Measurements from ENCODE around the gene CA12.
"Not testable (repeated sequence)": the region's sequence is repeated elsewhere in the genome, so short reads cannot be mapped to it uniquely, and the experiment has no call there.

Gene CA12

DNA sequence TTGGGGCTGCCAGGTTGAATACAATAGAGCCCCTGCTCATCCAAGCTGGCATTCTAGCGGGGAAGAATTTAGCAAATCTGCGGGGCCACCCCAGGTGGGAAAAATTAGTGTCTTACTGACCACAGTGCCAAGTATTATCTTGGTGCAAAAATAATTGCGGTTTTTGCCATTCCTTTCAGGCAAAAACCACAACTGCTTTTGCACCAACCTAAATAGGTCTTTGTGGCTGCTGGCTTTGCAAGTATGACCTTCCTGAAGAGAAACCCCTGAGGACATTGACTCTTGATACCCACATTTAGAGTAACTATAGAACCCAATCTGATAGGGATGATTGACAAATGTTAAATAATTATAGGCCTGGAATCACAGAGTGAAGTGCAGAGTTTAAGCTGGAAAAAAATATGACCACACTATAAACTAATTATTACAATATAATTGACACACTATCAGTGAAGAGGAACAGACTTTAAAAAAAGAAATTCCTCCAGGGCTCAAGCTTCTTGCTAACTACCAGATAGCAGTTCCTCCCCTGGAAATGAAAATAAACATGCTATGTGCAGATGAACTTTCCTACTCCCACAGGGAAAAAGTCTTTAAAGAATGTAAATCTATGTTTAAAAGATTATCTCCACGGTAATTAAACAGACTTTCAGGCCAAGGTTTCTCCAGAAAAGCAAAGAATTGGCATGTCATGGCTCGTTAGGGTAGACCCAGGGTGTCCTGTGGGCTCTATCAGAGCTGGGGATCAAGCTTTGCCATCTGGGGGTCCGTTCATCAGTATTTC is 34.4 kb downstream of the CA12 start:
- DNase-seq (ENCODE audit: low read depth in 2 of 2) = peak in 1 of 2 donors; percentile 47
- H3K4me3 ChIP-seq (replicated peaks in 1 of 2; ENCODE audit: low read depth in 2 of 2, low read length in 2 of 2) = no peak overlapping the region
- TF ChIP-seq, protein P1, sequence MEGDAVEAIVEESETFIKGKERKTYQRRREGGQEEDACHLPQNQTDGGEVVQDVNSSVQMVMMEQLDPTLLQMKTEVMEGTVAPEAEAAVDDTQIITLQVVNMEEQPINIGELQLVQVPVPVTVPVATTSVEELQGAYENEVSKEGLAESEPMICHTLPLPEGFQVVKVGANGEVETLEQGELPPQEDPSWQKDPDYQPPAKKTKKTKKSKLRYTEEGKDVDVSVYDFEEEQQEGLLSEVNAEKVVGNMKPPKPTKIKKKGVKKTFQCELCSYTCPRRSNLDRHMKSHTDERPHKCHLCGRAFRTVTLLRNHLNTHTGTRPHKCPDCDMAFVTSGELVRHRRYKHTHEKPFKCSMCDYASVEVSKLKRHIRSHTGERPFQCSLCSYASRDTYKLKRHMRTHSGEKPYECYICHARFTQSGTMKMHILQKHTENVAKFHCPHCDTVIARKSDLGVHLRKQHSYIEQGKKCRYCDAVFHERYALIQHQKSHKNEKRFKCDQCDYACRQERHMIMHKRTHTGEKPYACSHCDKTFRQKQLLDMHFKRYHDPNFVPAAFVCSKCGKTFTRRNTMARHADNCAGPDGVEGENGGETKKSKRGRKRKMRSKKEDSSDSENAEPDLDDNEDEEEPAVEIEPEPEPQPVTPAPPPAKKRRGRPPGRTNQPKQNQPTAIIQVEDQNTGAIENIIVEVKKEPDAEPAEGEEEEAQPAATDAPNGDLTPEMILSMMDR (IDR thresholded peaks at IDR 0.05; ENCODE audit: low read depth, low read length) = no peak

DNA sequence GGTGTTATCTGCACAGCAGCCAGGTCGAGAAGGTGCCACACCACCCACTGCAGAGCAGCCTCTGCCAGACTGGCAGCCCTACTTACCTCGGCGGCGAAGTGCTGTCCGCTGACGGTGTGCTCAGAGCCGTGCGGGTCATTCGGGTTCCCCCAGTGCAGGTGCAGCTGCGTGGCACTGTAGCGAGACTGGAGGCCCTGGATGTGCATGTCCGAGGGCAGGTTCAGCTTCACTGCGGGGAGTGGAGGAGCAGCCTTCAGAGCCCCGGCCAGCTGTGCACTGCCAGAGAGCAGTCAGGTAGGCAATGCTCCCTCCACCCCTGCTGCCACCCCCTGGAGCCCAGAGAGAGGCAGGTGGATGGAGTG is 36.3 kb downstream of the CA12 start:
- no peak overlapping the region for H3K4me3 ChIP-seq (replicated peaks in 1 of 2; ENCODE audit: low read depth in 2 of 2, low read length in 2 of 2)
- no peak for DNase-seq (ENCODE audit: low read depth in 2 of 2)
- TF ChIP-seq, protein P1 (IDR thresholded peaks at IDR 0.05; ENCODE audit: low read depth, low read length) = no peak

DNA sequence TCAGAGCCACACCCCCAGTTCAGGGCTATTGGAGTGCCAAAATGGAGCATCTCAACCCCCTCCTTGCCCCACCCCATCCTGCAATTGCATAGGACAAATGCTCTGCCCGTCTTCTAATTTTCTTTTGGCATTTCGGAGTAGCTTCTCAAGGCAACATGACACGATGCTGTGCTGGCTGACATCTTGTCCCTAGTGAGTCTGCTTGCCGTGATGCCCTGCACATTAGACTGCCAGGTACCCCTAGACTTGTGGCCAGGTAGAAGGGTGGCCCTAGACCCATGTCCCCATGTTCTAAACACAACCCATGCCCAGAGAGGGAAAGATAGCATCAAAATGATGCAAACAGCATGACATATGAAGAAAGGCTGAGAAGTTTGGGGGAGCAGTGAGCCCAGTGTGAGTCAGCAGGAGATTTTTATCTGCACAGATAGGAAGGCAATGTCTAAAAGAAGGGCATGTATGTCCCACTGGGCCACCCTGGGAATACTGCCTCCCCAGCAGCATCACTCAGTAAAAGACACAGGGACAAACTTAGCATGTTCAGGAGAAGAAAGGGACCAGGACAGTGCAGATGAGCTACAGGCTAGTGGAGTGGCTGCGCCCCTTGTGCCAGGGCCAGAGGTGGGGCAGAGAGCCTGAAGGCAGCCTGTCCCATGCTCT is 36.8 kb downstream of the CA12 start:
- peak in 1 of 2 donors; percentile 34 for DNase-seq (ENCODE audit: low read depth in 2 of 2)
- H3K4me3 ChIP-seq (replicated peaks in 1 of 2; ENCODE audit: low read depth in 2 of 2, low read length in 2 of 2) = no peak overlapping the region
- TF ChIP-seq, protein P1 (IDR thresholded peaks at IDR 0.05; ENCODE audit: low read depth, low read length) = no peak

DNA sequence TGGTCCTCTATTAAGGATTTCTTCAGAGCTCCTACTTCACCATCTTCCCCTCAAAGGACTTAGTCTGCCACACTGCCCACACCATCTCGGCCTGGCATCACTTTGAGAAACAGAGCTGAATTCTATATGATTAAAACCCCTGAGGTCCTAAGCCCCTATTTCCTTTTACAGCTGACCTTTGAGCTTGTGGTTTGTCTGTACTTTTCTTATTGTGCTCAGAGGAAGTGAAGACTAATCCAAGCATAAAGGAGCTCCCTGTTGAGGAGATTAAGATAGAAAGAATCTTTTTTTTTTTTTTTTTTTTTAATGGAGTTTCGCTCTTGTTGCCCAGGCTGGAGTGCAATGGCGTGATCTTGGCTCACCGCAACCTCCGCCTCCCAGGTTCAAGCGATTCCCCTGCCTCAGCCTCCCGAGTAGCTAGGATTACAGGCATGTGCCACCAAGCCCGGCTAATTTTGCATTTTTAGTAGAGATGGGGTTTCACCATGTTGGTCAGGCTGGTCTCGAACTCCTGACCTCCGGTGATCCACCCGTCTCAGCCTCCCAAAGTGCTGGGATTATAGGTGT is 38.6 kb downstream of the CA12 start:
- H3K4me3 ChIP-seq (replicated peaks in 1 of 2; ENCODE audit: low read depth in 2 of 2, low read length in 2 of 2) = not testable (repeated sequence)
- DNase-seq (ENCODE audit: low read depth in 2 of 2) = peak; percentile 32 to 33

DNA sequence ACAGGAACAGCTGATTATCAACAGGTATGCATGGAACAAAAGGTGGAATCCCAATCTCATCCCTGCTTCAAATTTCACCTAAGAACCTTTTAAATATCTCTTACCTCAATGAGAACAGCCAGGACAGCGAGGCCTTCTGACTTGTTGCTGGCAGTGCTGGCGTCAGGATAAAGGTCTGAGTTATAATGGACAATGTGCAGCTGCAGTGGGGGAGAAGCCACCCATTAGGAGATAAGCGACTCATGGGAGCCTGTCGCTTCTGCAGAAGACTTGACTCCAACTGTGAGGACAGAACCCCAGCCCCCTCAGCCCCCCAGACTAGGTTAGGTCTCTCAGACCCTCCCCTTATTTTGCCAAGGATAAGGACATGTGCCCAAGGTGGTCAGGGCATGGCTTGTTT is 39.7 kb downstream of the CA12 start:
- DNase-seq (ENCODE audit: low read depth in 2 of 2) = no peak
- TF ChIP-seq, protein P1 (IDR thresholded peaks at IDR 0.05; ENCODE audit: low read depth, low read length) = no peak
- H3K4me3 ChIP-seq (replicated peaks in 1 of 2; ENCODE audit: low read depth in 2 of 2, low read length in 2 of 2) = no peak overlapping the region

DNA sequence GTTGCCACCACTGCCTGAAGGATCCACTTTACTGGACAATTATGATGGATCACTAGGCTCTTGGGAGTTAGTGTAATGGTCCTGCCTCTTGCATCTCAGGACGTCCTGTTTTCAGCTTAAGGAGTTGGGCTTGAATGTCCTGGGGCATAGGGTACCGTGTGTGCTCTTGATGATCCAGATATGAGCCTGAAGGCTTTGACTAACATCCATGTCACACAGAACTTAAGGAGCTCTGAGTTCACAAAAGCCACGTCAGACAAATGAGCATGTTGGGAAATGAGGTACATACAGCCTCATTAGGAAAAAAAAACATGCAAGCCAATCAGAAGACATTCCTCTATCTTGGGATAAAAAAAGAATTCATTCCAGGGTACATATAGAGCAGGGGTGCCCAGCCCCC is 40.8 kb downstream of the CA12 start:
- TF ChIP-seq, protein P1 (IDR thresholded peaks at IDR 0.05; ENCODE audit: low read depth, low read length) = no peak
- no peak overlapping the region for H3K4me3 ChIP-seq (replicated peaks in 1 of 2; ENCODE audit: low read depth in 2 of 2, low read length in 2 of 2)
- no peak for DNase-seq (ENCODE audit: low read depth in 2 of 2)

DNA sequence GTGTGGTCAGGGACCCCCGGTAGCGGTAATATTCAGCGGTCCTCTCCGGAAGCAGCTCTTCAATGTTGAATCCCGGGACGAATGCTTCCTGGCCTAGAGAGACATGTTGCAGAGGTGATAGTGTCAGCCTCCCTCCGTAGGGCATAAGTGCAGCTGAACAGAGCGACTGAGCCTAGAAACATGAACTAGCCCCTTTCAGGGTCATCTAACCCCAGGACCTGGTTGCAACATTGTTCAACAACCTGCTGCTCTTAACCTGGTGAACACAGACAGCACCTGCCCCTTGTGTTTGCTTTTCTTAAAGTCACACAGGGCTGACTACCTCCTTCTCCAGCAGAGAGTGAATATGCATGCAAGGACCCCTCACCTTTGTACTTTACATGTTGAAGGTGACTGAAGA is 41.3 kb downstream of the CA12 start:
- no peak for DNase-seq (ENCODE audit: low read depth in 2 of 2)
- TF ChIP-seq, protein P1 (IDR thresholded peaks at IDR 0.05; ENCODE audit: low read depth, low read length) = no peak
- no peak overlapping the region for H3K4me3 ChIP-seq (replicated peaks in 1 of 2; ENCODE audit: low read depth in 2 of 2, low read length in 2 of 2)

All from cardiac fibroblast (primary cell).